ENCODE data around the gene PIEZO1. TPM values are rescaled to one million over a fixed set of nuclear protein-coding genes. Genes with fewer than 3 reads are reported as not detected.

Gene PIEZO1
- total RNA-seq, 2 donors from 2014 or later, result 84.1 to 97.0 TPM

DNA sequence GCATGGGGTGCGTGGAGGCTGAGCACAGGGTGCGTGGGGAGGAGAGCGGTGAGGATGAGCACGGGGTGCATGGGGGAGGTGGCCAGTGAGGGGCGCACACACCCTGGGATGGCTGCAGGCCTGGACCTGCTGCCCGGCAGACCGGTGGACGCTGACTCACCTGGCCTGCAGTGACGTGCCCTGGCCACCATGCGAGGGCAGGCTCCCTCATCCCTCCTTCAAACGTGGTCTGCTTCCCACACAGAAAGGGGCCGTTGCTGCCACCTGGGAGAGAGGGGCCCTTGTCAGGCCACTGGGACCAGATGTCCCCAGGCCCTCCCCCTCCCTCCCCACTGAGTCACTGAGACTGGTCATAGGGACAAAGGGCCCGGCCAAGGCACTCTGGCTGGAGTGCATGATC is 46.8 kb upstream of the PIEZO1 start:
- TF ChIP-seq, protein P1, sequence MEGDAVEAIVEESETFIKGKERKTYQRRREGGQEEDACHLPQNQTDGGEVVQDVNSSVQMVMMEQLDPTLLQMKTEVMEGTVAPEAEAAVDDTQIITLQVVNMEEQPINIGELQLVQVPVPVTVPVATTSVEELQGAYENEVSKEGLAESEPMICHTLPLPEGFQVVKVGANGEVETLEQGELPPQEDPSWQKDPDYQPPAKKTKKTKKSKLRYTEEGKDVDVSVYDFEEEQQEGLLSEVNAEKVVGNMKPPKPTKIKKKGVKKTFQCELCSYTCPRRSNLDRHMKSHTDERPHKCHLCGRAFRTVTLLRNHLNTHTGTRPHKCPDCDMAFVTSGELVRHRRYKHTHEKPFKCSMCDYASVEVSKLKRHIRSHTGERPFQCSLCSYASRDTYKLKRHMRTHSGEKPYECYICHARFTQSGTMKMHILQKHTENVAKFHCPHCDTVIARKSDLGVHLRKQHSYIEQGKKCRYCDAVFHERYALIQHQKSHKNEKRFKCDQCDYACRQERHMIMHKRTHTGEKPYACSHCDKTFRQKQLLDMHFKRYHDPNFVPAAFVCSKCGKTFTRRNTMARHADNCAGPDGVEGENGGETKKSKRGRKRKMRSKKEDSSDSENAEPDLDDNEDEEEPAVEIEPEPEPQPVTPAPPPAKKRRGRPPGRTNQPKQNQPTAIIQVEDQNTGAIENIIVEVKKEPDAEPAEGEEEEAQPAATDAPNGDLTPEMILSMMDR (conservative IDR thresholded peaks at IDR 0.05), result peak; percentile 40
- Mint-ChIP-seq H3K36me3 (ENCODE audit: low read depth) (peaks cover 5% of the 10 kb centered on the region), H3K9me3 (no peaks in the 10 kb centered on the region), H3K4me3 (no peak overlapping the region), H3K27ac (no peak overlapping the region), H3K27me3 (ENCODE audit: insufficient read depth) (no peaks in the 10 kb centered on the region), H3K4me1 (no peaks in the 10 kb centered on the region)
- Histone ChIP-seq H3K4me3 (ENCODE audit: low read length) (no peak overlapping the region), H3K9me3 (ENCODE audit: control insufficient read depth, low read length) (no peaks in the 10 kb centered on the region), H3K36me3 (ENCODE audit: control insufficient read depth, insufficient read depth, low read length) (no peaks in the 10 kb centered on the region), H3K27me3 (ENCODE audit: control insufficient read depth, insufficient read depth, low read length, poor library complexity, severe bottlenecking) (no peaks in the 10 kb centered on the region), H3K4me1 (ENCODE audit: control insufficient read depth, insufficient read depth, low read length) (no peaks in the 10 kb centered on the region), H3K27ac (ENCODE audit: low read depth, low read length) (no peak overlapping the region), H3K9ac (ENCODE audit: extremely low read depth, low read length, poor library complexity, severe bottlenecking) (no peak overlapping the region)
- 86 to 89% methylated on average over 8 to 13 of the region's 13 CpGs for WGBS, 2 experiments (ENCODE audit: insufficient coverage in 1 of 2, insufficient read length in 1 of 2)
- DNase-seq, result no peak

- H3K9ac ChIP-seq (ENCODE audit: extremely low read depth, low read length, poor library complexity, severe bottlenecking), result no peak overlapping the region
- no peak overlapping the region for H3K27ac Mint-ChIP-seq
- no peak overlapping the region for H3K27ac ChIP-seq (ENCODE audit: low read depth, low read length)
- H3K36me3 Mint-ChIP-seq (ENCODE audit: low read depth), result peaks cover 5% of the 10 kb centered on the region
- H3K4me3 Mint-ChIP-seq, result no peak overlapping the region
- H3K9me3 Mint-ChIP-seq, result no peaks in the 10 kb centered on the region
- H3K4me3 ChIP-seq (ENCODE audit: low read length), result no peak overlapping the region
- H3K9me3 ChIP-seq (ENCODE audit: control insufficient read depth, low read length), result no peaks in the 10 kb centered on the region
- no peaks in the 10 kb centered on the region for H3K27me3 Mint-ChIP-seq (ENCODE audit: insufficient read depth)
- no peak for DNase-seq
- WGBS, 2 experiments (ENCODE audit: insufficient coverage in 1 of 2, insufficient read length in 1 of 2), result 93 to 95% methylated on average over 8 to 14 of the region's 14 CpGs
- no peaks in the 10 kb centered on the region for H3K36me3 ChIP-seq (ENCODE audit: control insufficient read depth, insufficient read depth, low read length)
- H3K4me1 ChIP-seq (ENCODE audit: control insufficient read depth, insufficient read depth, low read length), result no peaks in the 10 kb centered on the region
- no peaks in the 10 kb centered on the region for H3K4me1 Mint-ChIP-seq
- TF ChIP-seq, protein P1 (conservative IDR thresholded peaks at IDR 0.05), result no peak
- H3K27me3 ChIP-seq (ENCODE audit: control insufficient read depth, insufficient read depth, low read length, poor library complexity, severe bottlenecking), result no peaks in the 10 kb centered on the region
Observed at GRCh38 chr16:88830783-88831182, 45.8 kb upstream of the PIEZO1 start.

DNA sequence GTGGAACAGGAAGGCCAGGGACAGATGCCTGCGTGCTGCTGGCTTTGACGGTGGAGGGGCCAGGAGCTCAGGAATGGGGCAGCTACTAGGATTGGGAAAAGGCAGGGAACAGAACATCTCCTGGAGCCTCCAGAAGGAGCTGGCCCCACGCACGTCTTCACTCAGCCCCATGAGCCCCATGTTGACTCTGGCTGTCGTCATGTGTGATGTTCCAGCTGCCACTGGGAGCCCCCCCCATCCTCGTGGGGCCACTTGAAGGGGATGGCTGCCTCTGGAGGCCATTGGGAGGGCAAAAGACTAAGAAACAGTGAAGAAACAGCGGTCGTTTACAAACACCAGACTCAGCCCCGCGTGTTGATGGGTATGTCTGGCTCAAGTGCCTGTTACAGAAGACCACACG is 45.2 kb upstream of the PIEZO1 start:
- no peaks in the 10 kb centered on the region for H3K4me1 Mint-ChIP-seq
- no peaks in the 10 kb centered on the region for H3K27me3 ChIP-seq (ENCODE audit: control insufficient read depth, insufficient read depth, low read length, poor library complexity, severe bottlenecking)
- H3K9me3 ChIP-seq (ENCODE audit: control insufficient read depth, low read length), result no peaks in the 10 kb centered on the region

More for the DNA sequence above, 45.2 kb upstream of the PIEZO1 start:
- DNase-seq, result no peak
- TF ChIP-seq, protein P1 (conservative IDR thresholded peaks at IDR 0.05), result no peak
- H3K4me3 Mint-ChIP-seq, result no peak overlapping the region
- no peak overlapping the region for H3K27ac Mint-ChIP-seq
- no peaks in the 10 kb centered on the region for H3K27me3 Mint-ChIP-seq (ENCODE audit: insufficient read depth)
- no peak overlapping the region for H3K27ac ChIP-seq (ENCODE audit: low read depth, low read length)
- H3K9me3 Mint-ChIP-seq, result no peaks in the 10 kb centered on the region
- H3K4me3 ChIP-seq (ENCODE audit: low read length), result no peak overlapping the region
- 85 to 91% methylated on average over 10 to 11 of the region's 11 CpGs for WGBS, 2 experiments (ENCODE audit: insufficient coverage in 1 of 2, insufficient read length in 1 of 2)
- no peaks in the 10 kb centered on the region for H3K4me1 ChIP-seq (ENCODE audit: control insufficient read depth, insufficient read depth, low read length)
- peaks cover 4% of the 10 kb centered on the region for H3K36me3 Mint-ChIP-seq (ENCODE audit: low read depth)
- no peak overlapping the region for H3K9ac ChIP-seq (ENCODE audit: extremely low read depth, low read length, poor library complexity, severe bottlenecking)
- H3K36me3 ChIP-seq (ENCODE audit: control insufficient read depth, insufficient read depth, low read length), result no peaks in the 10 kb centered on the region

Measured in endodermal cell (in vitro differentiated cells).